ENCODE measurements around the gene IL17RB.

The IL17RB gene

DNA sequence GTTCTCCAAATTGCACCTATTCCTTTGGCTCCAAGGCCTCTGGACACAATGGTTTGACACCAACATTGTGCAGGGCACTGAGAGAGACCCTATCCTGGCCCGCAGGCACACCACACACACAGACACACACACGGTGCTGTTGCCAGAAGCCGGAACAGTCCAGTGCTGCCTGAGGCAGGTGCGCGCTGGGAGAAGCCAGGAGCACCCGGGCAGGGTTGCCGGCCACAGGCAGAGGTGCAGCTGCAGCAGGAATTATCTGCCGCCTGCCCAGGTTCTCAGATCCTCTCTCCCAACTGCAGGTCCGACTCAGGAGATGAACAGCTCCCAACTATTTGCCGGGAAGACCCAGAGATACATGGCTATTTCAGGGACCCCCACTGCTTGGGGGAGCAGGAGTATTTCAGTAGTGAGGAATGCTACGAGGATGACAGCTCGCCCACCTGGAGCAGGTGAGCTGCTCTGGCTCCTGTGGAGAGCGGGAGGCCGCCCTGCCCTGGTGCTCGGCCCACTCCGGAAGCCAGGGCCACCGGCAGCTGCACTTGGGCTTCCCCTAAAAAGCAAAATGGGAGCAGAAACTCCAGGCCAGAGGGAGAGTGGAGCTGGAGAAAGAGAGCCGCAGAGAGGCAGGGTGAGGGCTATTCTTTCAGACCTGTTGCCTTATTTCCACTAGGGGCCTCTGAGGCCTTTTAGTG is 43.1 kb upstream of the IL17RB start:
- TF ChIP-seq, protein P1, sequence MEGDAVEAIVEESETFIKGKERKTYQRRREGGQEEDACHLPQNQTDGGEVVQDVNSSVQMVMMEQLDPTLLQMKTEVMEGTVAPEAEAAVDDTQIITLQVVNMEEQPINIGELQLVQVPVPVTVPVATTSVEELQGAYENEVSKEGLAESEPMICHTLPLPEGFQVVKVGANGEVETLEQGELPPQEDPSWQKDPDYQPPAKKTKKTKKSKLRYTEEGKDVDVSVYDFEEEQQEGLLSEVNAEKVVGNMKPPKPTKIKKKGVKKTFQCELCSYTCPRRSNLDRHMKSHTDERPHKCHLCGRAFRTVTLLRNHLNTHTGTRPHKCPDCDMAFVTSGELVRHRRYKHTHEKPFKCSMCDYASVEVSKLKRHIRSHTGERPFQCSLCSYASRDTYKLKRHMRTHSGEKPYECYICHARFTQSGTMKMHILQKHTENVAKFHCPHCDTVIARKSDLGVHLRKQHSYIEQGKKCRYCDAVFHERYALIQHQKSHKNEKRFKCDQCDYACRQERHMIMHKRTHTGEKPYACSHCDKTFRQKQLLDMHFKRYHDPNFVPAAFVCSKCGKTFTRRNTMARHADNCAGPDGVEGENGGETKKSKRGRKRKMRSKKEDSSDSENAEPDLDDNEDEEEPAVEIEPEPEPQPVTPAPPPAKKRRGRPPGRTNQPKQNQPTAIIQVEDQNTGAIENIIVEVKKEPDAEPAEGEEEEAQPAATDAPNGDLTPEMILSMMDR (IDR thresholded peaks at IDR 0.05; ENCODE audit: control insufficient read depth, extremely low read depth, insufficient read depth) = no peak
- H3K4me3 ChIP-seq (ENCODE audit: low read depth, low read length) = no peak overlapping the region
- no peak for DNase-seq (ENCODE audit: low read depth)

DNA sequence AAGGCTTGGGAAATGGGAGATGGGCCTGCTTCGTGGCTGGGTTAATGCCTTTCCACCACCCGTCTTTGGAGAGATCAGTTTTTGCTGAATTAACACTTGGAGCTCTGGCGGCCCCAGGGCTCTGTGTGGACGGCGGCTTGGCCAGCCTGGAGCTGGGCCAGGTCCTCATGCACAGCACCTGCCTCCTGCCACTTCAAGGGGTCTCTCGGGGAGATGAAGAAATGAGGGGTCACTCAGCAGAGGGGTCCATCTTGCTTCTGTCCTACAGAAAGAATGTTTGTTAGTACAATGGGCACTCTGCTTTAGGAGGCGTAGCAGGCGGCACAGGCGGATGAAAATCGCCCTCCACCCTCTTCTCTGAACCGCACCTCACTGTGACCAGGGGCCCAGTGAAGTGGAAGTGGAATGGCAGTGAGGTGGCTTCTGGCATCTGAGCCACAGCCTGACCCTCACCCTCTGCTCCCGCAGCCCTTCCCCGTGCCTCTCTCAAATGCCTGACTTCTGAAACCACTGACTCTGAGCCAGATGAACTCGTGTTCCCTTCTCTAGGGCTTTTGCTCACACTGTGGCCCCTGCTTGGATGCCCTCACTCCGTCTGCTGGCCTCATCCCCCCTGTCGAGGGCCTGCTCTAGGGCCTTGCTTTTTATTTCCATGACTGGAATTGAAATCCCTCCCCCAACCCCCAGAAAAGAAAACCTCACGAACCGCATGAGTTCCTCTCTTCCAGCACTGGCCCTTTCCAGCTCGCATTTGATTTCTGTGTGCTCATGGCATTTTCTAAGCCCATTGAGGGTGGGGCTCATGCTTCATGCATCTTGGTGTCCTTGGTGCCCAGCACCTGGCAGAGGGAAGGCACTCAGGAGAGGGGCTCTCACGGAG is 42.3 kb upstream of the IL17RB start:
- no peak for DNase-seq (ENCODE audit: low read depth)

DNA sequence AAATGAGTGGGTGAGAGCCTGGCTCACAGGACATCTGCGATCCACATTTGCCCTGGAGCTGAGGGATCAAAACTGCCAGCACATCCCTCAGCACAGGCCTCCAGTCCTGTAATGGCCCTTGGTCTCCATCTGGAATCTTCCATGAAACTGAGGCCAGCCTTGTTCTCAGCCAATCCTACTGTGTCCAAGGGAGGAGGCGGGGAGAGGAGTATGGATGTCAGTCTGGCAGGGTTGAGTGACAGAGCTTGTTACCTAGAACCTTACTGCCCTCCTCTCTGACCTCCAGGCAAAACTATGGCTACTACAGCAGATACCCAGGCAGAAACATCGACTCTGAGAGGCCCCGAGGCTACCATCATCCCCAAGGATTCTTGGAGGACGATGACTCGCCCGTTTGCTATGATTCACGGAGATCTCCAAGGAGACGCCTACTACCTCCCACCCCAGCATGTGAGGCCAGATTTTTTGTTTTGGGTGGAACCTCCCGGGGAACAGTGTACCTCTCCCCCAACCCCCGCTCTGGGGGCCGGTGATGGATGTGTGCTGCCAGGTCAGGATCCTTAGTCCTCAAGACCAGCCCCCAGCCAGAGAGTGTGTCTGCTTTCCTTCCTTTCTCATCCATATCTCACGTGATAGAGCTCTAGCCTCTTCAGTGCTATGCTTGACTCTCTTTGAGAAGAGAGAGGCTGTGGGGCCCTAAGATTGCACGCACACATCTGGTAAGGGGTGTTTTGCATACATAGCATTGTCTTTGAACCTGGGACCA is 41.5 kb upstream of the IL17RB start:
- TF ChIP-seq, protein P1 (IDR thresholded peaks at IDR 0.05; ENCODE audit: control insufficient read depth, extremely low read depth, insufficient read depth) = no peak
- H3K4me3 ChIP-seq (ENCODE audit: low read depth, low read length) = no peak overlapping the region
- DNase-seq (ENCODE audit: low read depth) = no peak

More for the DNA sequence above, 42.3 kb upstream of the IL17RB start:
- TF ChIP-seq, protein P1 (IDR thresholded peaks at IDR 0.05; ENCODE audit: control insufficient read depth, extremely low read depth, insufficient read depth) = no peak
- H3K4me3 ChIP-seq (ENCODE audit: low read depth, low read length) = no peak overlapping the region

DNA sequence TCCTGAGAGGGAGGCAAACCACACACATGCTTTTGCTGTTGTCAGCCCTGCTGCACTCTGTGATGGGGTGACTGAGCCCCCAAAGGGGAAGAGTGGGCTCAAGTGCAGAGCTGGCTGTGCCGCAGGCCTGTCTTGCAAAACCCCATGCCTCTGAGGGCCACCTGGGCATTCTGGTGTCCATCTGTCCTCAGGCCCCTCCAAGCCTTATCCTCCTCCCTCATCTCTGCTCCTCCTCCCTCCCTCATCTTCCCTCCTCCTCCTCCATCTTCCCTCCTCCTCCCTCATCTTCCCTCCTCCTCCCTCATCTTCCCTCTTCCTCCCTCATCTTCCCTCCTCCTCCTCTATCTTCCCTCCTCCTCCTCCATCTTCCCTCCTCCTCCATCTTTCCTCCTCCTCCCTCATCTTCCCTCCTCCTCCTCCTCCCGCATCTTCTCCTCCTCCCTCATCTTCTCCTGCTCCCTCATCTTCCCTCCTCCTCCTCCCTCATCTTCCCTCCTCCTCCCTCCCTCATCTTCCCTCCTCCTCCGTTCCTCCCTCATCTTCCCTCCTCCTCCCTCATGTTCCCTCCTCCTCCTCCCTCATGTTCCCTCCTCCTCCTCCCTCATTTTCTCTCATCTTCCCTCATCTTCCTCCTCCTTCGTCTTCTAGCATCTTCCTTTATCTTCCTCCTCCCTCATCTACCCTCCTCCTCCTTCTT is 40.8 kb upstream of the IL17RB start:
- TF ChIP-seq, protein P1 (IDR thresholded peaks at IDR 0.05; ENCODE audit: control insufficient read depth, extremely low read depth, insufficient read depth) = no peak
- DNase-seq (ENCODE audit: low read depth) = no peak
- no peak overlapping the region for H3K4me3 ChIP-seq (ENCODE audit: low read depth, low read length)

DNA sequence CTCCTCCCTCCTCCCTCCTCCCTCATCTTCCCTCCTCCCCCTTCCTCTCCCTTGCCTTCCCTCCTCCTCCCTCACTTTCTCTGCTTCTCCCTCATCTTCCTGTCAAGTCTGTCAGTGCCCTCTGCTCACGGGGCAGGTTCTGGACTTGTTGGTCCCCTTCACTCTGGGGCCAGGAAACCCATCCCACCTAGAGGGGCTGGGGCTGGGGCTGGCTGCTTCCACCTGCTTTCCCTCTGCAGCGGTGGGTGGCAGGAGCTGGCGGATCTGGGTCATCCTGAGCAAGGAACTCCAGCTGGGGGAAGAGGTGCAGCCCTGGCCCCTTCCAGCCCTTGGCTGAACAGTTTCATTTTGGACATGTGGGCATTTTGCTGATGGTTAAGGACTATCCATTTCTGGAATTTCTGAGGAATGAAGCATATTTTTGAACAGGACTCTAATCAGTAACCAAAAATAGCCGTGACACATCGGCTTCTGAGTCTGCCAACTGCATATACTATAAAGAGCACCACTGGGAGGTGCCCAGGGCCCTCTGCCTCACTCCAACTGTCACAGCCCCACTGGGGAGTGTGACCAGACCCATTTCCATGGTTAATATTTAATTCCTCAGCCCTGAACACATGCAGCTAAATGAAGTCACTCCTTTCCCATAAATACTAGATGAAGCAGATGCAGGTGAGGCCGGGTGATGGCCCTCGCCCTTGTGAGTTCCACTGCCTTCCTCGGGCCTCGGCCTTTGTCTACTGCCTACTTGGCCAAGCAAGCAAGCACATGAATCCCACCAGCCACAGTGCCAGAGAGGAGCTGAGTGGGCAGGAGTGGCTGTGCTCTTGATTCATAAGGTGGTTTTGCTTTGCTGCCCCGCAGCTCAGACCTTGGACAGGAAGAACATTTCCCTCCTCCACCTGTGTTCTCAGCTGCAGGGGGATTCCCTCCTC is 39.9 kb upstream of the IL17RB start:
- no peak for DNase-seq (ENCODE audit: low read depth)
- H3K4me3 ChIP-seq (ENCODE audit: low read depth, low read length) = no peak overlapping the region
- TF ChIP-seq, protein P1 (IDR thresholded peaks at IDR 0.05; ENCODE audit: control insufficient read depth, extremely low read depth, insufficient read depth) = no peak
